Measurements from ENCODE around the gene PAGR1.
"Not testable (repeated sequence)": the region's sequence is repeated elsewhere in the genome, so short reads cannot be mapped to it uniquely, and the experiment has no call there.

Gene PAGR1

DNA sequence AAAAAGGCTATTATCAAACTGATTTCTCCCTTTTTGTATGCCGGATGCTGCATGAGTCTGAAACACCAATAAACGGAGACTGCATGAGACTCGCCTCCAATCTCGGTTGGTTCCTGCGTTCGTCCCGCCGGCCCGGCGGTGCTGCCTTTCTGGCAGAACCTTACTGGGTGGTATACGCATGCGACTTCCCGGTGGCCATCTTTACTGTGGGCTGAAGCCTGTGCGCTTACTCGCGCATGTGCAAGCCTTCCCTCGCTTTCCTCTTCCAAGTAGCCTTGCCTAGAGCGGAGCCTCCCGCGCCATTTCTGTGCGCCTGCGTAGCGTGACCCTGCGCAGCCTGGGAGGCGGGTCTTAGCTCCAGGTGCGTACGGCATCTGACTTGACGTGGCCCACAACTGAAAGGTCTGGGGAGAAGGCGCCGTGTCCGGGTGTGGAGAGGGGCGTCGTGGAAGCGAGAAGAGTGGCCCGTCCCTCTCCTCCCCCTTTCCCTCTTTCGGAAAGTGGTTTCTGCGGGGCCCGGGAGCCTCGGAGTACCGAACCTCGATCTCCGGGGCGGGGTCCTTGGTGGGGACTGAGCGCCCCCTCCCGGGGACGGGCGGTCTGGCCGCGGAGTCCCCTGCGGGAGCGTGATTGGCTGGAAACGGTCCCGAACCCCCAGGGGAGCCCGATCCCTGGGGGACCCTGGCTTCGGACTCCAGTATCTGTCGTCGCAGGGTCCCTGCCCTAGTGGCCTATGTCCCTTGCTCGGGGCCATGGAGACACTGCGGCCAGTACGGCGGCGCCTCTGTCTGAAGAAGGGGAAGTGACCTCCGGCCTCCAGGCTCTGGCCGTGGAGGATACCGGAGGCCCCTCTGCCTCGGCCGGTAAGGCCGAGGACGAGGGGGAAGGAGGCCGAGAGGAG, at the start of gene PAGR1:
PAGR1 (plus strand) TSS at position 360 of the 901 bp plus-strand sequence; CDS start at position 734, 374 bp downstream.
- DNase-seq, result peak; percentile 99

DNA sequence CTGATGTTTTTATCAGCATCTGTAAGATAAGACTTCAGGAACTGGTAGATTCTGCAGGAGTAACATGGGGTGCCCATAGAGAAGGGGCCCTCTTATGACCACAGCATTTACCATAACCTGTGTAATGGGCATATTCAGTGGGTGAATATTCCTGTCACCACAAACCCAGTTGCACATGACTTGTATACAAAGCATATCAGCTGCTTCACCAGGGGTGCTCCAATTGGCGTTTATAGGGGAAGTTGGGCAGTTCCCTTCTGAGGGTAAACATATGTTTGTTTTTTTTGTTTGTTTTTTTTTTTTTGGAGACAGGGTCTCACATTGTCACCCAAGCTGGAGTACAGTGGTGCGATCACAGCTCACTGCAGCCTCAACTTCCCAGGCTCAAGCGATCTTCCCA, 49.4 kb upstream of the PAGR1 start:
- no peak for DNase-seq

DNA sequence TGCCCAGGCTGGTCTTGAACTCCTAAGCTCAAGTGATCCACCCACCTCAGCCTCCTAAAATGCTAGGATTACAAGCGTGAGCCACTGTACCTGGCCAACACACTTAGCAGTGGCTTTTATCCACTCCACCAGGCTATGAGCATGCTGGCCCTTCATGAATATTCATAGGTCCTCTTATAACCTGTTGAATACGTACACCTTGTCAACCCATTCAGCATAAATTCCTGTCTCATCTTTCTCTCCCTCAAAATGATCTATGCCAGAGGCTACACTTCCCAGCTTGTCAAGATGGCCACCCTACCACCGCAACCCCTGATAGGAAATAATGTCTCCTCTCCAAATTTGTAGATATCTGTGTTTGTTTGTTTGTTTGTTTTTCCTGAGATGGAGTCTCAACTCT, 48.9 kb upstream of the PAGR1 start:
- no peak for DNase-seq

DNA sequence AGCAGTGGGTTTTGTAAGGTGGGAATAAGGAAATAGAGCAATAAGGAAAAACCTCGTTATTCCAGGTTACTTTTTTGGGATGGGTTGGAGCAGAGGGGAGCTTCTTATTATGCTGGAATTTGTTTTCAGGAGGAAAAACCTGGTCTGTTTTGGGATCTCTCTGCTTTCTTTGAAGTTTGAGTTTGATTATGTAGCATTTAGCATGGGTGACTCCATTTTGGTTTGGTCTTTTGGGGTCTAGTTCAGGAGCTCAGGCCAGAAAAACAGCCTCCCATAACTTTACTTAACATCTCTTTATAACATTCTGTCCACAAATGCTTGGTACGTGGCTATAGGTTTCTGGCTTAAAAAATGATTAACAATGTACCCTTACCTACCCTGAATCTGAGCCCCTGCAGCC, 46.4 kb upstream of the PAGR1 start:
- no peak for DNase-seq

DNA sequence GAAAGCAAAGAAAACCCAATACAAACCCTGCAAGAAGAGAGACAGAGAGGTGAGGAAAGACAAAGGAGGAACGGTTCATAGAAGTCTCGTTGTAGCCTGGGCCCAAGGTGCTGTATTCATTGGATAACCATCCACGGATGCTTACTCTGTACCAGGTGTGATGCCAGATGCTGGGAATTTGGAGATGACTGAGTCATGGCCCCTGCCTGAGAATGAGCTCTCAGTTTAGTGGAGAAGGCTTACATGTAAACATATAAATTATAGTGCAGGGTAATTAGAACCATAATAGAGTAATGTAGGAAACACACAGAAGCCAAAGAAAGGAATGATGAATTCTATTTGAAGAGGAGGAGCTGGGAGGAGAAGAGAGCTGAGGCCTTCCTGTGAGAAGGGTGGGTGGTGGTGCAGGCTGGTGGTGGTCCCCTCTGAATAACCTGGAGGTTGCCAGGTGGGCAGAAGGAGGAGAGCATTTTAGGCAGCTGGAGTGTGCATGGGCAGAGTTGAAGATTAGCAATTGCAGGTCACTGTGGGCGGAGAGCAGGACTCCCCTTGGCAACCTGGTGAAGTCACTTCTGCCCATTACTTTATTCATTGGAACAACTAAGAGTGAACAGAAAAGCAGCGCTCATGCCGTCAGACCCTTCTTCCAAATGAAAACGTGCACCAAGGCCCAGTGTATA, 45.6 kb upstream of the PAGR1 start:
- no peak for DNase-seq

DNA sequence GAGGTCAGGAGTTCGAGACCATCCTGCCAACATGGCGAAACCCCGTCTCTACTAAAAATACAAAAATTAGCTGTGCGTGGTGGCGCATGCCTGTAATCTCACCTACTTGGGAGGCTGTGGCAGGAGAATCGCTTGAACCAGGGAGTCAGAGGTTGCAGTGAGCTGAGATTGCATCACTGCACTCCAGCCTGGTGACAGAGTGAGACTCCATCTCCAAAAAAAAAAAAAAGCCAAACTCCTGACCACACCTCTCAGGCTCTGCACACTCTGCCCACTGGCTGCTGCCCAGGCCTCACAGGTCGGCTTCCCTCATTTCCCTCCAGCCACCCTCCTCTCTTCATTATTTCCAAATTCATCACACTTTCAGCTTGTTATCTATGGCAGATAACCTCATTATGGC, 43.6 kb upstream of the PAGR1 start:
- not testable (repeated sequence) for DNase-seq

DNA sequence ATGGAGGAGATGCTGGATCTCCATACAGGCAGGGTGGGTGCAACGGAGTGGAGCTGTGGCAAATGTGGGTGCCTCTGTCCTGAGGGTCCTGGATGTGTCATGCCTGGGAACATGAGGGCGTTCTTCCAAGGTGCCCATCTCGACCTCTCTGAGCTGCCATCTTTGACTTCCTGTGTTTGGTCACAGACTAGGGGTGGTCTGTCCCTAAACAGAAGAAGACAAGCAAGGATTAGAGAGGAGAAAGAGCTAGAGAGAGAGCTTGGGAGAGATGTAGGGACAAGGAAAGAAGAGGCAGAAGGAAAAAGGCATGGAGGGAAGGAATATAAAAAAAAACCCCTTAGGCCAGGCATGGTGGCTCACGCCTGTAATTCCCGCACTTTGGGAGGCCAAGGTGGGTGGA, 41.2 kb upstream of the PAGR1 start:
- DNase-seq, result no peak

DNA sequence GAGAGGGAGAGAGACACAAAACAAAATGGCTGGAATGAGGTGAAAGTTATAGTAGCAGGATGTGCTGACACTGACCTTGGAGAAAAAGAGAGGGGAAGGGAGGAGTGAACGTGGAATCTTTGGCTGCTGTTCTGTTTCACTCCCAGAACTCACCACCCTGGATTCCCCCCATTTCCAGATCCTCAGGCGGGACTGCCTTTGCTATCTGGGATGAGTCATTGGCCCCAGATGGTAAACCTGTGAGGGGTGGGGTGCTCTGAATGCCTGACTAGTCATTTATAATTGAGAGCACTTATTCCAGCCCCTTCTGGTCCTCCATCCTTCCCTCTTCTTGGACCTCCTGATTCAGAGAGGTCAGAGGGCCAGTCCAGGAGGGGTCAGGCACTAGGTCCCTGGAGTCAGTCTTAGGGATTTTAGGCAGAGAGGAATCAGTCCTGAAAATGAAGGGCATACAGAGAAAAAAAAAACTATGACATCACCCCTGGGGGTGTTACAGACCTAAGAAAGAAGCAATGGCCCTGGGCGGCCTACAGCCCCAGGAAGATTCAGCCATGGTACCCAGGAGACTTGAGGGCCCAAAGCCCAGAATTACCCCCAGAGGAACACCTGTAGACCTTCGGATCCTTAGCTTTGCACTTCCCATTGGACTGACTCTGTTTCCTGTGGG, 40.1 kb upstream of the PAGR1 start:
- no peak for DNase-seq

DNA sequence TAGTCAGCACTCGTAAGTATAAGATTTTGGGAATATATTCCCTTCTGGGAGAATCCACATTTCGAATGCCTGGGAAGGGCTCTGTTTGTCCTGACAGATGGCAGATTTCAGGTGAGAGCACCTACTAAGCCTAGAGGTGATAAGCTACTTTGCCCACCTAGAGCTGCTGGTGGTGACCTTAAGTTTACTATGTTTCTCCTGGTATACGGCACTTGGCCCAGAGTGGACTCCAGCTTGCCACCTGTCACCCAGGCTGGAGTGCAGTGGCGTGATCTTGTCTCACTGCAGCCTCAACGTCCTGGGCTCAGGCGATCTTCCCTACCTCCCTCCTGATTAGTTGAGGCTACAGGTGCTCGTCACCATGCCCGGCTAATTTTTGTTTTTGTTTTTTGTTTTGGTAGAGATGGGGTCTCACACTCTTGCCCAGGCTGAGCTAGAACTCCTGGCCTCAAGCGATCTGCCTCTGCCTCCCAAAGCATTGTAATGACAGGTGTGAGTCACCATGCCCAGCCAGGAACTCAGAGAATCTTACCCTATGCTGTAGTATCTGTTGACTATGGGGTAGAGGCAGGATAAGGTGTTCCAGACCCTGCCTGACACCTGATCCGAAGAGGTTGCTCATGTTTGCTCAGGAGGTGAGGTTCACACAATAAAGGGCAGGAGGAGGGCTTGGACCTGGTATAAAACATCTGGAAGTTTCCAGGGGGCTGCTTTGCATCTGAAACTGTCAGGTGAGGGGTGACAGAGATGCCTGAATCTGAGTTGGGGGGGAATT, 38.2 kb upstream of the PAGR1 start, which contains the start of gene ZG16:
ZG16 (plus strand) TSS at position 681 of the 775 bp plus-strand sequence. CDS start 1,011 bp downstream, outside the sequence.
- no peak for DNase-seq

DNA sequence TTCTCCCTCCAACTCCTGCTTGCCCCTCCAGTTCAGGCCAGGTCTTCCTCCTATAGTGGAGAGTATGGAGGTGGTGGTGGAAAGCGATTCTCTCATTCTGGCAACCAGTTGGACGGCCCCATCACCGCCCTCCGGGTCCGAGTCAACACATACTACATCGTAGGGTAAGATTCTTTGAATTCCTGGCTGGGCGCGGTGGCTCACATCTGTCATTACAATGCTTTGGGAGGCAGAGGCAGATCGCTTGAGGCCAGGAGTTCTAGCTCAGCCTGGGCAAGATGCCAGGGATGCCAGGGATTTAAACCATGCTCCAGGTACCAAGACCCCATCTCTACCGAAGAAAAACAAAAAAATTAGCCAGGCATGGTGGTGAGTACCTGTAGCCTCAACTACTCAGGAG, 36.5 kb upstream of the PAGR1 start:
- no peak for DNase-seq

DNA sequence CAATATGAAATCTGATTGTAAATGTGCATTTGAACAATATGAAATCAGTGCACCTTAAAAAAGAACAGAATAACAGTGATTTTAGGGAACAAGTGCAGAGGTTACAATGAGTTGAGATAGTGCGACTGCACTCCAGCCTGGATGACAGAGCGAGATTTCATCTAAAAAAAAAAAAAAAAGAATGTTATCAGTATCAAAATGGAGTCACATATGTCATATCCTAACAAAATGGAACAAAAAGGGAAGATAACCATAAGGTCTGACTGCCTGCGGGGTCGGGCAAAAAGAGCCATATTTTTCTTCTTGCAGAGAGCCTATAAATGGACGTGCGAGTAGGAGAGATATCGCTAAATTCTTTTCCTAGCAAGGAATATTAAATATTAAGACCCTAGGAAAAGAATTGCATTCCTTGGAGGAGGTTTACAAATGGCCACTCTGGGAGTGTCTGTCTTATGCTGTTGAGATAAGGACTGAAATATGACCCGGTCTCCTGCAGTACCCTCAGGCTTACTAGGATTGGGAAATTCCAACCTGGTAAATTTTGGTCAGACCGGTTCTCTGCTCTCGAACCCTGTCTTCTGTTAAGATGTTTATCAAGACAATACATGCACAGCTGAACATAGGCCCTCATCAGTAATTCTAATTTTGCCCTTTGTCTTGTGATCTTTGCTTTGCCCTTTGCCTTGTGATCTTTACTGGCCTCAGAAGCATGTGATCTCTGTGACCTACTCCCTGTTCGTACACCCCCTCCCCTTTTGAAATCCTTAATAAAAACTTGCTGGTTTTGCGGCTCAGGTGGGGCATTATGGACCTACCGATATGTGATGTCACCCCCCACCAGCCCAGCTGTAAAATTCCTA, 32.6 kb upstream of the PAGR1 start:
- DNase-seq, result not testable (repeated sequence)

DNA sequence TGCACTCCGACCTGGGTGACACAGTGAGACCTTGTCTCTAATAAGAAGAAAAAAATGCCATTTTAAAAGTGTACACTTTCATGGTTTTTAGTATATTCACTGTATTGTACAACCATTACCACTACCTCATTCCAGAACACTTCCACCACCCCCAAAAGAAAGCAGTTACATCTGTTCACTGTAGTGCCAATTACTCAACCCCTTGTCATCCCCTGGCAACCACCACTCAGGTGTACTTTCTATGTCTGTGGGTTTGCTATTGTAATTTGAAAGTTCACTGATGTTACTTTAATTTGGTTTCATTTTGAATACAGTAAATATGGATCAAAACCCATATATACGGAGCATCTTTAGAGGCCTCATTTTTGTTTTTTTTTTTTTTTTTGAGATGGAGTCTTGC, 31.8 kb upstream of the PAGR1 start:
- DNase-seq, result peak; percentile 57

DNA sequence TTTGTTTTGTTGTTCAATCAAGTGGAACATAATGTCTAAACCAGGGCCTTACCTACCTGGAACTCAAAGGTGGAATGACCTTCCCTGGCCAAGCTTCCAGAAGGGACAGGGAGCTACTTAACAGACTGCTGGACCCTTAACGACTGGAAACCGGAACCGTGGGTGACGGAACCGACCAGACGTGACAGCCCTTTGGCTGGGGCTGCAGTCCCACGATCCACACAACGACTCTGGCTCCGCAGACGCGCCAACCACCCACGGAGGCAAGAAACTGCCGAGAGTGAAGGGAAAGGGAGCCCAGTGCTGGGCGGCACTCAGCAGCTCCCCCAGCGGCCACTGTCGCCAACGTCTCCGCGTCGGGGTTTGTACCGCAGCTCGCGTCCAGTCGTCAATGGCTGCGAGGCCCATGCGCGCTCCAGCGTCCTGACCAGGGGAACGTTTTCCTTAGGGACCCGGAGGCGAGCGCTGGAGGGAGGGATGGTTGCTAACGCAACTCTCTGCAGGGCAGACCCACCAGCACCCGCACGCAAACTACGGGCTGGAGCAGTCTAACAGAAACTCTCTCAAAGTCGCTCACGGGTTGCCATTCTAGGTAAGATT, 31.0 kb upstream of the PAGR1 start:
- peak; percentile 79 for DNase-seq

DNA sequence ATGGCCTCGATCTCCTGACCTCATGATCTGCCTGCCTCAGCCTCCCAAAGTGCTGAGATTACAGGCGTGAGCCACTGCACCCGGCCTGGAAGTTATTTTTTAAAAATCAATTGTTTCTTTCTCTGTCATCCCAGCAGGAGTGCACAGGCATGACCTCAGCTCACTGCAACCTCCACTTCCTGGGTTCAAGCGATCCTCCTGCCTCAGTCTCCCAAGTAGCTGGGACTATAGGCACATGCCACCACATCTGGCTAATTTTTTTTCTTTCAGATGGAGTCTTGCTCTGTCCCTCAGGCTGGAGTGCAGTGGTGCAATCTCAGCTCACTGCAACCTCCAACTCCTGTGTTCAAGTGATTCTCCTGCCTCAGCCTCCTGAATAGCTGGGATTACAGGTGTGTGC, 28.8 kb upstream of the PAGR1 start:
- DNase-seq, result not testable (repeated sequence)

DNA sequence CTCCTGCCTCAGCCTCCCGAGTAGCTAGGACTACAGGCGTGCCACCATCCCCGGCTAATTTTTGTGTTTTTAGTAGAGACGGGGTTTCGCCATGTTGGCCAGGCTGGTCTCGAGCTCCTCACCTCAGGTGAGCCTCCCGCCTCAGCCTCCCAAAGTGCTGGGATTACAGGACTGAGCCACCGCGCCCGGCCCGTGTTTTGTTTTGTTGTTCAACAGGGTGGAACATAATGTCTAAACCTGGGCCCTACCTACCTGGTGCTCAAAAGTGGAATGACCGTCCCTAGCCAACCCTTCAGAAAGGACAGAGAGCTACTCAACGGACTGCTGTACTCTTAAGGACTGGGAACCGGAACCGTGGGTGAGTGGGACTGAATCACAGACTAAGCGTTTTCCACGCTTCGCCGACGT, 26.2 kb upstream of the PAGR1 start:
- DNase-seq, result no peak

DNA sequence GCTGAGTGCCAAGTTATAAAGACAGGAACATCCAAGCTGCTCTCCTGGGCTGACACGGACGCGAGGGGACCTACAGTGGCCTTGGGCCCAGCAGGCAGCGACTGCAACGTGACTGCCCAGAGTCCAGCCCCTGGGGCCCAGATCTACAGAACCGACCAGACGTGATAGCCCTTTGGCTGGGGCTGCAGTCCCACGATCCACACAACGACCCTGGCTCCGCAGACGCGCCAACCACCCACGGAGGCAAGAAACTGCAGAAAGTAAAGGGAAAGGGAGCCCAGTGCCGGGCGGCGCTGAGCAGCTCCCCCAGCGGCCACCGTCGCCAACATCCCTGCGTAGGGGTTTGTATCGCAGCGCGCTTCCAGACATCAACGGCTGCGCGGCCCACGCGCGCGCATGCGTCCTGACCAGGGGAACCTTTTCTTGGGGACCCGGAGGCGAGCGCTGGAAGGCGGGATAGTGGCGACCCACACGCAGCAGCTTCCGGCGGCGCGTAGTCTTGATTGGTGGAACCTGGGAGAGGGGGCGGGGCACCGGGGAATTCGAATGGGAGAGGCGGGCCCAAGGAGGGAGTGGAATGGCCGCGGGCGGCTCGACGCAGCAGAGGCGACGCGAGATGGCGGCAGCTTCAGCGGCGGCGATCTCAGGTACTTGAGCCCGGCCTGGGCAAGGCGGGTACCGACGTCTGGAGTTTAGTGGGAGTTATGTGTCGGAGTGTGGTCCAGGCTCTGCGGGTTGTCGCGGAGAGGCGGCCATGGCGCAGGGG, 25.6 kb upstream of the PAGR1 start, which contains the start of gene KIF22:
KIF22 (plus strand) TSS at position 569 of the 766 bp plus-strand sequence; CDS start at position 578, 9 bp downstream.
- DNase-seq, result peak; percentile 100

DNA sequence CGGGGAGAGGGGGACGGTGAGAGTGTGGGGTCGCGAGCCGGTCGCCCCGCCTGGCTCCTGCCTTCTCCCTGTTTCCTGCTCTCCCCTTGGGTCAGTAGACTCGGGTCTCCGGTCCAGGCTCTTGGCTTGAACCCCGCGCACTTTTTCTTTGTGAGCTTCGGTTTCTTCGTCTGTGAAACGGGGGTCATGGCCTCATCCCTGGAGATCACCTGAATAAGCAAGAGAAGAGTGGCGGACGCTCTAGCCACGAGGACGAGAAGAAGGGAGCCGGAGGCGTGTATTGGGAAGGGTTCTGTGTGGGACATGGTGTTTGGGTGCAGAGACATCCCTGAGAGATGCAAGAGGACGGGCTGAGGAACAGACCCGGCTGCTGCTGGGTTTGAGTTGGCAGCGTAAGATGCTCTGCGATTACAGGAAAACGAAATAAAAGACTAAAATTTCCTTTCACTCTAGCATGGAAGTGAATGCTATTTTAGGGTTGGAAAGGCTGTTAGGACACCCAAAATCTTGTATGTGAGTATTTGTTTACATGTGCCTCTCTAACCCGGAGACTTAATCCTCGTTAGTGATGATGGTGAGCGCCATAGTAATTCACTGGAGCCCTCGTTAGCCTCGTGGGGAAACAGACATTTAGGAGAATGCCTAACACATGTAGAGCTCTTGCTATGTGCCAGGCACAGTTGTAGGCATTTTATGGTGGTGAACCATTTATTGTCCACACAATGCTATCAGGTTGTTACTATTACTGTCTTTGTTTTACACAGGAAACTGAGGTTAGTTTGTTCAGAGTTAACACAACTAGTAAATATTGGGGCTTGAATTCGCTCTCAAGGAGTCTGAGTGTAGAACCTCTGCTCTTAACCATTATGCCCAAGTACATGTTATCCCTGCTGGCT, 24.8 kb upstream of the PAGR1 start:
- peak; percentile 31 for DNase-seq

DNA sequence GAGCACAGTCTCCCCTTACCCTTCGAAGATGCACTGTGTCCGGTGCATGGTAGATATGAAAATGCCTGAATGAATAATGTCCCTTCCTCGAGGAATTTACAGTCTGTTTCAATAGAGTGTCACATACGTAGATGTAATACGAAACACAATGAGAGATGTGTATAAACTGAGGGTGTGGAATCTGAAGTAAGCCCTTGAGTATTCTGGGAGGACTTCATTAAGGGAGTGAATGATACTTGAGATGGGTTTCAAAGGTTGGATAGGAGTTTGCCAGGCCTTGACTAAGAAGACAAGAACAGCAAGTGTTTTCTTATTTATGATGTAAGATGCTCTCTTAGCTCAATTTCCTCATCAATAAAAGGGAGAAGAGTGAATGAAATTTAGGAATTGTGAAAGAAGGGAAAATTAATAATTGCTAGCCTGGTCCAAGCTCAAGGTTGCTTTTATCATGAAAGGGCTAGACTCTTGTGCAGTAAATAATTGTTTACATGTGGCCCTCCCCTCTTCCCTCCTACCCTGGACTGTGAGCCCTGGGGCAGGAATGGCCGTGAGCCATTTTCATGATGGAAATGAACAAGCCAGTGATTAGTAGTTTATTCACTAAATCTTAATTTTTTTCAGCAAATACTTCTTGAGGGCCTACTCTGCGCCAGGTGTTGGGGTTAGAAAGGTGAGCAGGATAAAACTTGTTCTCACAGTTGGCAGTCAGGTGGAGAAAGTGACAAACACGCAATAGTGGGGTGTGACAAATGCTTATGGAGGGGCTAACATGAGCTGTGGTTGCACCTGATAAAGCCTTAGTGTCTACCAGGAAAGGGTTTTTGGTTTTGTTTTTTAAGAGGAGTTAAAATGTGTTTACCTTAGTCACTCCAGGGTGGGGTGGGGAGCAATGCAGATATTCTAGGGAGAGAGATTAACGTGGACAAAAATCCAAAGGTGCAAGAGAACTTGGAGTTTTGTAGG, 23.8 kb upstream of the PAGR1 start:
- no peak for DNase-seq

Data from activated CD4-positive, alpha-beta T cell treated with anti-CD3 and anti-CD28 coated beads, Interleukin-10, Interleukin-2, amounts not matched to agents 100 ng/mL and 50 ng/mL, durations not matched to agents 16 hours and 8 hours (primary cell).